GM23338 (cell line): Measurements from ENCODE around the gene CNOT11. TPM values are rescaled to one million over a fixed set of nuclear protein-coding genes. Genes with fewer than 3 reads are reported as not detected.
A peak's percentile ranks its signal among the peaks of the same experiment; 100 is the strongest.
"Not testable (repeated sequence)": the region's sequence is repeated elsewhere in the genome, so short reads cannot be mapped to it uniquely, and the experiment has no call there.

Source experiments
- ATAC-seq: fragments of 200-7000 bp; cut with Tn5 transposase; 3 replicates; pipeline ENCODE4 v1.9.1; 2020
- DNase-seq: peaks from one replicate; pipeline ENCODE4 v3.0.0-alpha.2; 2015; ENCODE audit warnings: low spot score
- H2AFZ ChIP-seq: fragments of 200-600 bp; sonication (generic); 2 replicates; pipeline ENCODE4 v1.8.0; 2016; ENCODE audit warnings: antibody characterized with exemption, mild to moderate bottlenecking, moderate library complexity
- H3F3A ChIP-seq: fragments of 200-600 bp; sonication (generic); replicated peaks from 2 replicates; pipeline ENCODE4 v1.8.0; 2017; ENCODE audit warnings: antibody characterized with exemption, mixed run types, low read depth
- H3K27ac ChIP-seq: fragments of 200-600 bp; sonication (generic); 2 replicates; pipeline ENCODE4 v1.6.1; 2016; ENCODE audit warnings: low read depth
- H3K27me3 ChIP-seq: fragments of 200-600 bp; sonication (generic); 2 replicates; pipeline ENCODE4 v1.8.0; 2016; ENCODE audit warnings: mild to moderate bottlenecking, mixed run types, moderate library complexity; ENCODE audit not compliant: insufficient read depth
- H3K36me3 ChIP-seq: fragments of 200-600 bp; sonication (generic); 2 replicates; pipeline ENCODE4 v1.8.0; 2016; ENCODE audit warnings: mild to moderate bottlenecking; ENCODE audit not compliant: insufficient read depth
- H3K4me1 ChIP-seq: fragments of 200-600 bp; sonication (generic); 2 replicates; pipeline ENCODE4 v1.8.0; 2016; ENCODE audit warnings: mild to moderate bottlenecking, moderate library complexity; ENCODE audit not compliant: insufficient read depth
- H3K4me2 ChIP-seq: fragments of 200-600 bp; sonication (generic); 2 replicates; pipeline ENCODE4 v1.7.1; 2017; ENCODE audit warnings: mixed run types
- H3K4me3 ChIP-seq: fragments of 200-600 bp; sonication (generic); 2 replicates; pipeline ENCODE4 v1.6.1; 2016; ENCODE audit warnings: mixed run types
- H3K79me2 ChIP-seq: fragments of 200-600 bp; sonication (generic); replicated peaks from 2 replicates; pipeline ENCODE4 v1.8.0; 2017; ENCODE audit warnings: mild to moderate bottlenecking; ENCODE audit not compliant: insufficient read depth
- H3K9me2 ChIP-seq: fragments of 200-600 bp; sonication (generic); 2 replicates; pipeline ENCODE4 v1.8.0; 2017; ENCODE audit not compliant: insufficient read depth
- H4K20me1 ChIP-seq: fragments of 200-600 bp; sonication (generic); replicated peaks from 2 replicates; pipeline ENCODE4 v1.8.0; 2017; ENCODE audit warnings: mild to moderate bottlenecking; ENCODE audit not compliant: insufficient read depth
- H3K27ac Mint-ChIP-seq: 2 replicates; pipeline ENCODE4 v1.8.0; 2020; ENCODE audit warnings: inconsistent platforms, mild to moderate bottlenecking, moderate library complexity, mixed read lengths
- H3K27me3 Mint-ChIP-seq: 3 replicates; pipeline ENCODE4 v1.8.0; 2022; ENCODE audit warnings: low read depth, mild to moderate bottlenecking, moderate library complexity, mixed read lengths, inconsistent platforms; ENCODE audit not compliant: insufficient read depth, poor library complexity
- H3K36me3 Mint-ChIP-seq: 3 replicates; pipeline ENCODE4 v1.8.0; 2021; ENCODE audit warnings: low read depth, mild to moderate bottlenecking, inconsistent platforms, moderate library complexity, mixed read lengths
- H3K4me1 Mint-ChIP-seq: 3 replicates; pipeline ENCODE4 v1.8.0; 2020; ENCODE audit warnings: mild to moderate bottlenecking, inconsistent platforms, mixed read lengths
- H3K4me3 Mint-ChIP-seq: 3 replicates; pipeline ENCODE4 v1.8.0; 2021; ENCODE audit warnings: moderate library complexity, mild to moderate bottlenecking, inconsistent platforms, mixed read lengths
- H3K9me3 Mint-ChIP-seq: 3 replicates; pipeline ENCODE4 v1.8.0; 2020; ENCODE audit warnings: moderate library complexity, mild to moderate bottlenecking, inconsistent platforms, mixed read lengths
- CREB1 ChIP-seq: fragments of 250-450 bp; sonication (Bioruptor Pico); IDR thresholded peaks from 2 replicates; pipeline ENCODE4 v1.5.0; 2020; ENCODE audit warnings: low read depth, mild to moderate bottlenecking, moderate library complexity
- EZH2phosphoT487 ChIP-seq: fragments of 200-600 bp; sonication (generic); IDR thresholded peaks from one replicate; pipeline ENCODE4 v1.8.1; 2018; ENCODE audit warnings: antibody characterized with exemption; ENCODE audit not compliant: unreplicated experiment
- polyA plus RNA-seq: library from polyadenylated mRNA; unstranded; fragments of >200 nt; fragmentation: Nextera tagmentation; extraction: Ambion mirVana; gene quantifications from 2 replicates; pipeline ENCODE4 v1.2.1, GENCODE V29; 2016
- total RNA-seq: library from RNA; depleted of rRNA; stranded (reverse); fragments of >200 nt; shearing (Covaris generic); gene quantifications from 2 replicates; pipeline ENCODE4 v1.2.3, GENCODE V29; 2014
- TF ChIP-seq, protein P1 (sequence below): IDR thresholded peaks from 2 replicates; pipeline ENCODE4 v1.6.1; 2016; ENCODE audit warnings: antibody characterized with exemption

Gene CNOT11
- total and polyA plus RNA-seq, 2 experiments from 2014 or later = 34.8 to 74.2 TPM

DNA sequence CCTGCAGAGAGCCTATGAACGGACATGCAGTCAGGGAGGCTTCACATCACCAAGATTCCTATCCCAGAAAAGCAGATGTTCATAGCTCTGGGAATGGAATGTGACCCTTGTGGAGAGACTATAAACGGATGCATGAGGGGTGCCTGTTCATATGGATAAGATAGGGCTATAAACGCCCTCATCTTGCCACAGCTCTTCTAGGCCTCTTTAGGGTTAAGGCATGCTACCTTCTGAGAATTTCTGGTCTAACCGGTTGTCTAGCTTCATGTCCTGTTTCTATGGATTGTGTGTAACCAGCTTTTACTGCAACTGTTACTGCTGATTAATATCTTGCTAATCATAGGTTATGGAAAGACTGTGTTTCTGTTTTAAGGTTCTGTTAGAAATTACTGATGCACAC, 8.3 kb upstream of the CNOT11 start:
- H3K36me3 ChIP-seq, H3K27me3 ChIP-seq, H3K27ac ChIP-seq, H4K20me1 ChIP-seq, H3K27me3 Mint-ChIP-seq, H3K27ac Mint-ChIP-seq, H3K9me2 ChIP-seq, ATAC-seq, H3K9me3 Mint-ChIP-seq, H3K79me2 ChIP-seq, H2AFZ ChIP-seq, H3K4me2 ChIP-seq, H3K4me3 ChIP-seq, H3K36me3 Mint-ChIP-seq, H3K4me3 Mint-ChIP-seq, H3F3A ChIP-seq, H3K4me1 ChIP-seq, DNase-seq: not testable (repeated sequence)
- peaks cover 31% of the 10 kb centered on the region for H3K4me1 Mint-ChIP-seq

DNA sequence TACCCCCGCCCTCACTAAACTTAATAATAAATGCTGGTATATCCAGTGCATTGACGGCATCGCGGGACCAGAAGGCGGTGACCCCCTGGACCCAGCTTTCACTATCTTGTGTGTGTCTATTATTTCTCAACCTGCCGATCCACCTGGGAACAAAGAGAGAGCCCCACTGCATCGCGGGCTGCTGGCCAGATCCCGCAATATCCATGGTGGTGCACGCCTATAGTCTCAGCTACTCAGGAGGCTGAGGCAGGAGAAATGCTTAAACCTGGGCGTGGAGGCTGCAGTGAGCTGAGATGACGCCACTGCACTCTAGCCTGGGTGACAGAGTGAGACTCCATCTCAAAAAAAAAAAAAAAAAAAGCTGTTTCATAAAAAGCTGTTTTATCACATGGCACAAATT, 7.8 kb upstream of the CNOT11 start:
- not testable (repeated sequence) for H4K20me1 ChIP-seq, H3K36me3 ChIP-seq, H3F3A ChIP-seq, H3K27me3 Mint-ChIP-seq, H3K79me2 ChIP-seq, H3K27ac ChIP-seq, ATAC-seq, H3K9me2 ChIP-seq, H3K4me3 Mint-ChIP-seq, H3K27me3 ChIP-seq, H3K4me1 ChIP-seq, H3K36me3 Mint-ChIP-seq, DNase-seq, H3K4me2 ChIP-seq, H3K9me3 Mint-ChIP-seq, H2AFZ ChIP-seq, H3K4me3 ChIP-seq, H3K27ac Mint-ChIP-seq
- H3K4me1 Mint-ChIP-seq = peaks cover 35% of the 10 kb centered on the region

DNA sequence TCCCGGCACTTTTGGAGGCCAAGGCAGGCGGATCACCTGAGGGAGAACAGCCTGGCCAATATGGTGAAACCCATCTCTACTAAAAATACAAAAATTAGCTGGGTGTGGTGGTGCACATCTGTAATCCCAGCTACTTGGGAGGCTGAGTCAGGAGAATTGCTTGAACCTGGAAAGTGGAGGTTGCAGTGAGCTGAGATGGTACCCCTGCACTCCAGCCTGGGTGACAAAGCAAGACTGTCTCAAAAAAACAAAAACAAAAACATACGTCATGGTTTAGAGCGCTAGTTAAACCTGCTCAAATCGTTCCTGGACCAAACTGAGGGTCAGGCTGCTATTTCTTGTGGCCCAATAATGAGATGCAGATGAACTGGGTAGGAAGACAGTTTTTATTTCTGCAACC, 7.2 kb upstream of the CNOT11 start:
- H2AFZ ChIP-seq, H3K27me3 ChIP-seq, DNase-seq, H3F3A ChIP-seq, H3K27ac ChIP-seq, H3K9me2 ChIP-seq, H3K4me3 ChIP-seq, H3K36me3 ChIP-seq, H3K4me2 ChIP-seq, H4K20me1 ChIP-seq, H3K27ac Mint-ChIP-seq, H3K27me3 Mint-ChIP-seq, H3K4me3 Mint-ChIP-seq, ATAC-seq, H3K36me3 Mint-ChIP-seq, H3K9me3 Mint-ChIP-seq, H3K79me2 ChIP-seq: not testable (repeated sequence)
- H3K4me1 ChIP-seq = peaks cover 10% of the 10 kb centered on the region
- peaks cover 32% of the 10 kb centered on the region for H3K4me1 Mint-ChIP-seq

DNA sequence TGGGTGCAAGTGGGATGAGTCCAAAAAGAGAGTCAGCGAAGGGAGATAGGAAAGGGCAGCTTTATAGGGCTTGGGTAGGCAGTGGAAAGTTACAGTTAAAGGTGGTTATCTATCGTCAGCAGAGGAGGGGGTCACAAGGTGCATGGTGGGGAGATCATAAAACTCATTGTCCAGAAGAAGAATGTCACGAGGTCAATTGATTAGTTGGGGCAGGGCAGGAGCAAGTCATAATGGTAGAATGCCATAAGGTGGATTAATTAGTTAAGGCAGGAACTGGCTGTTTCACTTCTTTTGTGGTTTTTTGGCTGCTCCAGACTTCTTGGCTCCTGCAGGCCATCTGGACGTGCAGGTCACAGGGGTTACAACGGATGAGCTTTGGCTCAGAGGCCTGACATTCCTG, 3.9 kb upstream of the CNOT11 start:
- H3K27me3 ChIP-seq, H3K4me2 ChIP-seq, DNase-seq, H3K27ac ChIP-seq, H3K9me3 Mint-ChIP-seq, H3K36me3 ChIP-seq, H3K36me3 Mint-ChIP-seq, H2AFZ ChIP-seq, H3K79me2 ChIP-seq, H3F3A ChIP-seq, H3K9me2 ChIP-seq, H4K20me1 ChIP-seq, H3K4me3 Mint-ChIP-seq, ATAC-seq, H3K4me3 ChIP-seq: not testable (repeated sequence)
- H3K4me1 Mint-ChIP-seq = peaks cover 38% of the 10 kb centered on the region
- peaks cover 12% of the 10 kb centered on the region for H3K27me3 Mint-ChIP-seq
- H3K4me1 ChIP-seq = peaks cover 20% of the 10 kb centered on the region
- H3K27ac Mint-ChIP-seq = peak overlapping the region; percentile 54

DNA sequence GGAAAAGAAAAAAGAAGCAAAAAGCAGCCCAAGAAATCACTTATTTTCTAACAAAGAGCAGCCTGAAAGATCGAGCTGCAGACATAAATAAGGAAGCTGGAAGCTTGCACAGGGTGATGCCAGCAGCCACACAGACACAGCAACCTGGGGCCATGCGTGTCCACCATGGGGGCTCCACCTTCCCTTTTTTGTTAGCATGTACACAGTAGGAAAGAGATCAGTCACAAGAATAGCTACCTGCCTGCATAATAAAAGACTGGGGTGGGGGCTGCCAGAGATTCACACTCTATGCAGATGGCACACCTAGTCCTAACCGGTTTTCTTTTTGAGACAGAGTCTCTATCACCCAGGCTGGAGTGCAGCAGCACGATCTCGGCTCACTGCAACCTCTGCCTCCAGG, 2.9 kb upstream of the CNOT11 start:
- H3K27me3 ChIP-seq = no peaks in the 10 kb centered on the region
- H3K27ac ChIP-seq = peak overlapping the region; percentile 69
- H3K4me2 ChIP-seq = peak overlapping the region; percentile 62; the same call in 1 of the 2 replicates
- no peaks in the 10 kb centered on the region for H3K36me3 ChIP-seq
- DNase-seq (peak; percentile 30), ATAC-seq (peak; percentile 8)
- peaks cover 16% of the 10 kb centered on the region for H3K79me2 ChIP-seq
- H2AFZ ChIP-seq = no peak overlapping the region
- peaks cover 43% of the 10 kb centered on the region for H3K4me1 Mint-ChIP-seq
- H3K4me3 ChIP-seq = no peak overlapping the region
- no peaks in the 10 kb centered on the region; the same call in 1 of the 3 replicates for H3K36me3 Mint-ChIP-seq
- 0 out of 3 replicates have a peak, but pooled peaks cover under 1% of the 10 kb centered on the region for H3K9me3 Mint-ChIP-seq
- no peaks in the 10 kb centered on the region for H3K9me2 ChIP-seq
- H3K4me1 ChIP-seq = peaks cover 30% of the 10 kb centered on the region
- H3K4me3 Mint-ChIP-seq = peak overlapping the region; percentile 5; the same call in 1 of the 3 replicates
- peaks cover 8% of the 10 kb centered on the region; the same call in 1 of the 2 replicates for H3F3A ChIP-seq
- peak overlapping the region; percentile 78 for H3K27ac Mint-ChIP-seq
- no peaks in the 10 kb centered on the region; the same call in 1 of the 2 replicates for H4K20me1 ChIP-seq
- no peak for TF ChIP-seq EZH2phosphoT487
- TF ChIP-seq CREB1 (CRISPR knock-in tag) = 0 out of 2 replicates have a peak, but pooled peaks have one; percentile 27
- TF ChIP-seq, protein P1, sequence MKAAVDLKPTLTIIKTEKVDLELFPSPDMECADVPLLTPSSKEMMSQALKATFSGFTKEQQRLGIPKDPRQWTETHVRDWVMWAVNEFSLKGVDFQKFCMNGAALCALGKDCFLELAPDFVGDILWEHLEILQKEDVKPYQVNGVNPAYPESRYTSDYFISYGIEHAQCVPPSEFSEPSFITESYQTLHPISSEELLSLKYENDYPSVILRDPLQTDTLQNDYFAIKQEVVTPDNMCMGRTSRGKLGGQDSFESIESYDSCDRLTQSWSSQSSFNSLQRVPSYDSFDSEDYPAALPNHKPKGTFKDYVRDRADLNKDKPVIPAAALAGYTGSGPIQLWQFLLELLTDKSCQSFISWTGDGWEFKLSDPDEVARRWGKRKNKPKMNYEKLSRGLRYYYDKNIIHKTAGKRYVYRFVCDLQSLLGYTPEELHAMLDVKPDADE = no peak
- H3K27me3 Mint-ChIP-seq = peaks cover 12% of the 10 kb centered on the region
